GM10847 (cell line): ENCODE data around the gene MRPL9.

Source experiments
- POLR2A ChIP-seq: IDR thresholded peaks from 2 replicates; pipeline ENCODE4 v1.6.1; 2011; ENCODE audit not compliant: insufficient read length; ENCODE audit errors: extremely low read depth

The MRPL9 gene

DNA sequence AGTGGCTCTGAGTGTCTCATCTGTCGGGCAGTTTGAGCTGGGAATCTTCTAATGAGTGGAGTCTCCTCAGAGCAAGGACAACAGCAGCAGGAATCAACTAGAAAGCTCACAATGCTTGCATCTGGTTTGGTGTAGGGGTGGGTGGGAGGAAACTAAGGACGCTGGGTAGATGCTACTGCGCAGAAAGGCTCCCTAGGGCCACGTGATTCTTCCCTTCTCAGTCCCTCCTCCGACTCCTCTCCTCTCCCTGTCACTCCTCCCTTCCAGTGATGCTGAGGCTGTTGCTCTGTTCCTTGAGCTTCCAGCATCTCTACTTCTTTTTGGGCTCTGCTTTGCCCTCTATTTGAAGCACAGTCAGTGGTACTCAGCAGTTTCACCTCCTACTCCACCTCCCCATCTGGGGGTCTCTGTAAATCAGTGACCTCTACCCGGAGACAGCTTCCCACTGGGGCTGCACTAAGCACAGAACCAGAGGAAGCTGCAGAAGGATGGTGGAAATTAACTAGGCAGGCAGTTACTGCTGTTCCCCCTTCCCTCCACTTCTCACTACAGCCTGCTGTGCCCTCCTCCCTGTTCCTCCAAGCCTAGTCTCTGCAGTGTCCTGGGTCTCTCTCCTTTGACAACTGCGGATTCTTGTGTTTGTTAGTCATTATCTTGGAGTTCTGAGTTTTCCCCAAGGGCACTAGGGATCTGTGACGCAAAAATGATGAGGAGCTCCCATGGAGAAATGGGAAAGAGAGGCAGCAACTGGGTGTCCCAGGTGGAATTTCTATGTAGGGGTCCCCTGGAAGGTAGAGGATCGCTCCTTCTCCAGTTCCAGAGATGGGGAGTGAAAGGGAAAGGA lies 36.1 kb upstream of the MRPL9 start:
- no peak for TF ChIP-seq POLR2A

GRCh38 chr1:151798571-151798970 lies 35.3 kb upstream of the MRPL9 start:
- TF ChIP-seq POLR2A = no peak

GRCh38 chr1:151790940-151791651 lies 27.8 kb upstream of the MRPL9 start:
- TF ChIP-seq POLR2A = no peak

DNA sequence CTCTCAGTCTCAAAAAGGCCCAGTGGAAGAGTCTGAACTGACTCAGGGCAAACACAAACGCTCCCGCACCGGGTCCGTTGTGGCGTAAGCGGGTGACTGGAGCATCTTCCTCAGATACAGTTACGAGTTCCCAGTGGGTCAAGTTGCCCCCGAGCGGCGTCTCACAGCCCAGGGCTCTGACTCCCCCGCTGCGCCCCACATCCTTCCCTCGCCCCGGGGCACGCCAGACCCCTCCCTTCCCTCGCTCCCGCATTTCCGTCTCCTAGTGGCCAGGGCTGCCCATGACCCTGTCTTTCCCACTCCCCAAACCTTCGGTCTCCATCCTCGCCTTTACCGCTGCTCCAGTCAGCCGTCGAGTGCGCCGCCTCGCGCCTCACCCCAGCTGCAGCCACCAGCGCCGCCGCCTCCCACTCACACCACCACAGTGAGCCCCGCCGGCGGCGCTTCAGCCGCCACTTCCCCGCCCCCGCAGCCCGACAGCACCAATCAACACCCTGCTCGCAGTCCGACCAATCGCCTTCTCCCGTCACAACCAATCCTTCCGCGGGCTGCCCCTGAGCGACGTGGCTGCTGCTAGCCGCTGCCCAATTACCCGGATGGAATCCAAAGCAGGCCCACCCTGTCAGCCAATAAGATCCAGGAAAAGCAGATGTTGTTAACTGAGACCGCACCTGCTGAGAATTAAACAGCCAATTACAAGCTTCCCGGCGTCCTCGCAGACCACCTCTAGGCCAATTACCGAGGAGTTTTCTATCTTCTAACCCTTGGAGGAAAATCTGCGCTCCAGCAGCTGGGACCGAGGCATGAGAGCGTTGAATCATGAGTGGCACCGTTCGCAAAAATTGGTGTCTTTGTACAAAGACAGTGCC lies 27.0 kb upstream of the MRPL9 start, which contains the start of gene TDRKH:
Gene TDRKH, minus strand, starts transcription at position 430 of the 869 bp plus-strand sequence. CDS start 7,478 bp downstream, outside the sequence.
- peak; percentile 32 for TF ChIP-seq POLR2A

GRCh38 chr1:151787689-151788088 lies 24.4 kb upstream of the MRPL9 start:
- no peak for TF ChIP-seq POLR2A

DNA sequence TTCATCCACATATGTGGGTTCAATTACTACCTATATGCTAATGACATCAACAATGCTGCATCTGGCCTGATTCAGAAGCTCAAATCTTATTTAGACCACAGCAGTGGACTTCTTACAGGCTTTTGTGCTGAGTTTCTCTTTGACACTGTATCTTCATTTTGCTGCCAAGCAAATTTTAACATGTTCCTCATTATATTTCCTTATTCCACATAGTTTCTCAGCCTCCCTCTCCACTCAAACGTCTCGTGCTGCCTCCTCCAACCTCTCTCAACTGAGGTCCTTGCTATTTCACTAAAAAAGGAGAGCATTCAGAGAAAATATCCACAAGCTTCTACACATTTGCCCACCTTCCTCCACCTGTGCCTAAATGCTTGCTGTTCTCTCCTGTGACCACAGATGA lies 20.5 kb upstream of the MRPL9 start:
- no peak for TF ChIP-seq POLR2A

GRCh38 chr1:151782741-151783140 lies 19.4 kb upstream of the MRPL9 start:
- TF ChIP-seq POLR2A = no peak

- TF ChIP-seq POLR2A = no peak
Observed at GRCh38 chr1:151779852-151780251, 16.6 kb upstream of the MRPL9 start.

DNA sequence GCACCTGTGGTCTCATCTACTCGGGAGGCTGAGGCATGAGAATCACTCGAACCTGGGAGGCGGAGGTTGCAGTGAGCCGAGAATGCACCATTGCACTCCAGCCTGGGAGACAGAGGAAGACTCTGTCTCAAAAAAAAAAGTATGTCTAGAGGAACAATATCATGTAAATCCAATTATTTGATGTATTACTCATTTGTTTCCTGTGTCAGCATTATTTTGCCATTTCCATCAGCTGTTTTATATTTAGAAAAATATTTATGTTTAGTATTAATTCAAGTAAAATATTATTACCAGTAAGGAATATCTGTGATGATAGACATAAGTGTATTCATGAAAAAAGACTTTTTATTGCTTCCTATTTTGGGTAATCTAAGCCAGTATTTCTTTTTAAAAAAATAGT lies 14.0 kb upstream of the MRPL9 start:
- TF ChIP-seq POLR2A = no peak

- TF ChIP-seq POLR2A = no peak
Observed at GRCh38 chr1:151776665-151777062, 13.4 kb upstream of the MRPL9 start.

- no peak for TF ChIP-seq POLR2A
Observed at GRCh38 chr1:151775894-151776664, 12.8 kb upstream of the MRPL9 start.

GRCh38 chr1:151774256-151774922 lies 11.1 kb upstream of the MRPL9 start:
- no peak for TF ChIP-seq POLR2A

DNA sequence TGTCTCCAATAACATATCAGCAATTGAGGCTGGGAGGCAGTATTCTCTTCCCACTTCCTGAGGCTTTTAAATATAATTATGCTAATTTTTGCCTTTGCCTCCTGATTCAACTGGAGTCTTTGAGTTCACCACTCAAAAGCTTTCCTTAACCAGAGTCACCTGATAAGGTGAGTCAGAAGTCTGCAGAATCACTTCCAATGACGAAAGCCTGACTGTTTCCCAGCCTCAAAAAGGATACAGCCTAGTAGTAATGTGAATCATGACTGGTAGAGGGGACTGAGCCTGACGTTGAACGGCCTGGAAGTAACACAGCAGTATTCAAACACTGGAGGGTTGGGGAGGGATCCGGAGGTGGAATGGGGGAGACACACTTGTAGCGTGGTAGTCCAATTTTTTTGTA lies 10.4 kb upstream of the MRPL9 start:
- TF ChIP-seq POLR2A = no peak

GRCh38 chr1:151763990-151764389 lies 694 bp upstream of the MRPL9 start:
- no peak for TF ChIP-seq POLR2A

- no peak for TF ChIP-seq POLR2A
Observed at GRCh38 chr1:151760597-151761385, 2.5 kb downstream of the MRPL9 start.
